Measurements from ENCODE around the gene PRKG1. TPM values are rescaled to one million over a fixed set of nuclear protein-coding genes. Genes with fewer than 3 reads are reported as not detected.

The PRKG1 gene
- total and polyA plus RNA-seq, 7 donors, result 4.5 to 49.0 (median 31.7) TPM

DNA sequence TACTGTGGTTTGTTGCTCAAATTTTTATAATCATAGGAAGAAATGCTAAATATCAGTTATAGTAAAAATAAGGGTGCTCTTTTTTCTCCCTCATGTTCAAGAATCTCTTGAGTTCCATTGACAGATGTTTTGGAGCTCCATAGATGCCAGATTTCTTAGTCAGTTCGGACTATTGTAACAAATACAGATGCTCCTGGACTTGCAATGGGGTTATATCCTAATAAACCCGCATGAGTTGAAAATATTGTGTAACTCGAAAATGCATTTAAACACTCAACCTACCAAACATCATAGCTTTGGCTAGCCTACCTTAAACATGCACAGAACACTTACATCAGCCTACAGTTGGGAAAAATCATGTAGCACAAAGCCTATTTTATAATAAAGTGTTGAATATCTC, 725.8 kb downstream of the PRKG1 start:
- no peaks in the 10 kb centered on the region for H3K9me3 ChIP-seq
- ATAC-seq, result no peak
- H3K27ac ChIP-seq, result no peak overlapping the region
- intact Hi-C loops (cut with DNase I), result no loop called here
- no peak overlapping the region for H3K4me3 ChIP-seq
- no peaks in the 10 kb centered on the region for H3K36me3 ChIP-seq (ENCODE audit: insufficient read depth in 1 of 2, low read depth in 1 of 2)
- H3K4me1 ChIP-seq, result peaks cover 12% of the 10 kb centered on the region
- TF ChIP-seq, protein P1, sequence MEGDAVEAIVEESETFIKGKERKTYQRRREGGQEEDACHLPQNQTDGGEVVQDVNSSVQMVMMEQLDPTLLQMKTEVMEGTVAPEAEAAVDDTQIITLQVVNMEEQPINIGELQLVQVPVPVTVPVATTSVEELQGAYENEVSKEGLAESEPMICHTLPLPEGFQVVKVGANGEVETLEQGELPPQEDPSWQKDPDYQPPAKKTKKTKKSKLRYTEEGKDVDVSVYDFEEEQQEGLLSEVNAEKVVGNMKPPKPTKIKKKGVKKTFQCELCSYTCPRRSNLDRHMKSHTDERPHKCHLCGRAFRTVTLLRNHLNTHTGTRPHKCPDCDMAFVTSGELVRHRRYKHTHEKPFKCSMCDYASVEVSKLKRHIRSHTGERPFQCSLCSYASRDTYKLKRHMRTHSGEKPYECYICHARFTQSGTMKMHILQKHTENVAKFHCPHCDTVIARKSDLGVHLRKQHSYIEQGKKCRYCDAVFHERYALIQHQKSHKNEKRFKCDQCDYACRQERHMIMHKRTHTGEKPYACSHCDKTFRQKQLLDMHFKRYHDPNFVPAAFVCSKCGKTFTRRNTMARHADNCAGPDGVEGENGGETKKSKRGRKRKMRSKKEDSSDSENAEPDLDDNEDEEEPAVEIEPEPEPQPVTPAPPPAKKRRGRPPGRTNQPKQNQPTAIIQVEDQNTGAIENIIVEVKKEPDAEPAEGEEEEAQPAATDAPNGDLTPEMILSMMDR (IDR thresholded peaks at IDR 0.05), result no peak
- 69 to 79% (median 75%) methylated on average over 3 of the region's 3 CpGs for WGBS, 3 donors
- no peak for DNase-seq
- no peaks in the 10 kb centered on the region for H3K27me3 ChIP-seq (ENCODE audit: insufficient read depth in 3 of 3, low read length in 2 of 3)

DNA sequence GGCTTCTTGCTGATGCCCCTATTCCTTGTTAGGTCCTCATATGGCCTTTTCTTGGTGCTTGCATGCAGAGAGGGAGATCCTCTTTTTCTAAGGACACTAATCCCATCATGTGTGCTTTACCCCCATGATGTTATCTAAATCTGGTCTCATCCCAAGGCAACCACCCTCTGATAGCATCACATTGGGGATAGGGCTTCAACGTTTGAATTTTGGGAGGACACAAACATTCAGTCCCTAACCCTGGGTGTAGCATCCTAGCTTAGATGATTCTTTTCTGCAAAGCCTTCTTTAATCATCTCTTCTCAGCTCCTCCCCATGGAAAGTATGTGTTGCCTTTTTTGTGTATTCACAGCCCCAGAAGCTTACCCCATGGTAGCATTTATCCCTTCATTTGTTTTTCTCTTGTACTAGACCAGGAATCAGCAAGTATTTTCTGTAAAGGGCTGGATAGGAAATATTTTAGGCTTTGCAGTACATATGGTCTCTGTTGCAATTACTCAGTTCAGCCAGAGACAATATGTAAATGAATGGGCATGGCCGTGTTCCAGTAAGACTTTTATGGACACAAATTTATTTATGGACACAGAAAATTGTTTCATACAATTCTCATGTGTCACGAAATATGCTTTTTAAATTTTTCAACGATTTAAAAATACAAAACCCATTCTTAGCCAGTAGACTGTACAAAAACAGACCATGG, 726.6 kb downstream of the PRKG1 start:
- Histone ChIP-seq H3K36me3 (ENCODE audit: insufficient read depth in 1 of 2, low read depth in 1 of 2) (no peaks in the 10 kb centered on the region), H3K27ac (no peak overlapping the region)
- TF ChIP-seq, protein P1 (IDR thresholded peaks at IDR 0.05), result no peak

DNA sequence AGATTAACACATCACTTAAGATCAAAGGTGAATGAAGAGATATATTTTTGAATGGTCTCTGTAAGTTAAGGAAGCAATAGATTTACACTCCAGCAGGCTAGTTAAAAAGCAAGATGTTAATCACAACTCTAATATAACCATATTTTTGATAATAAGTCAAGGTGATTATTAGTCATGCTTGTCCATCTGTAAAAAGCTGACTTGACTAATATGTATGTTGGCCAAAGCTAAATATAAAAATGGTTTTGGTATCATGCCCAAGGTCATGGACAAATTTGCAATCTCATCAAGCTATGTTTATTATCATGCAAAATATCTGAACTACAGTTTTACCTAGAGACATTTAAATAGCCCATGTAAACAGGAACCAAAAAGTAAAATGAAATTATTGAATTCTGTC, 727.7 kb downstream of the PRKG1 start:
- no peaks in the 10 kb centered on the region for H3K36me3 ChIP-seq (ENCODE audit: insufficient read depth in 1 of 2, low read depth in 1 of 2)
- H3K9me3 ChIP-seq, result no peaks in the 10 kb centered on the region
- TF ChIP-seq, protein P1 (IDR thresholded peaks at IDR 0.05), result no peak
- no peaks in the 10 kb centered on the region for H3K27me3 ChIP-seq (ENCODE audit: insufficient read depth in 3 of 3, low read length in 2 of 3)
- H3K4me1 ChIP-seq, result peaks cover 12% of the 10 kb centered on the region
- no peak for ATAC-seq
- H3K4me3 ChIP-seq, result no peak overlapping the region
- no peak for DNase-seq
- intact Hi-C loops (cut with DNase I), result no loop called here
- H3K27ac ChIP-seq, result no peak overlapping the region

More for the DNA sequence above, 726.6 kb downstream of the PRKG1 start:
- Histone ChIP-seq H3K4me1 (peaks cover 12% of the 10 kb centered on the region), H3K27me3 (ENCODE audit: insufficient read depth in 3 of 3, low read length in 2 of 3) (no peaks in the 10 kb centered on the region), H3K9me3 (no peaks in the 10 kb centered on the region), H3K4me3 (no peak overlapping the region)
- ATAC-seq, result no peak
- DNase-seq, result no peak
- WGBS, 3 donors, result 70 to 84% (median 75%) methylated on average over 4 of the region's 4 CpGs
- intact Hi-C loops (cut with DNase I), result no loop called here

DNA sequence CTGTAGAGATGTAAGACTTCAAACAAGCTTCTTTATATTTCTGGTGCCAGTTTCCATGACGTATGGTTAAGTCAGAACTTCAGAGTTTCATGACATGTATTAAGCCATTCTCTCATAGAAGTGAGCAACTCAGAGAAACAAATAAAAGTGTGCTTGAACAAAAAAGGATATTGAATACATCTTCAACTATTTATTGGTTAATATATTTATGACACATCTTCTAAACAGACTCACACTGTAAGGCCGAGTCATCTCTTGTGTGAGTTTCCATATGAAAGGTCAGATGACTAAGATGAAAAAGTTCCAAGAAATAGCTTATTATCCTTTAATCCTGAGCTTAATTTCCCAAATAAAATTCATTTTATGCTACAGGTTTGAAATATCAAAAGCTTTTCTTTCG, 730.6 kb downstream of the PRKG1 start:
- DNase-seq (no peak), ATAC-seq (no peak)
- H3K9me3 ChIP-seq, result no peaks in the 10 kb centered on the region
- no peak overlapping the region for H3K27ac ChIP-seq
- H3K36me3 ChIP-seq (ENCODE audit: insufficient read depth in 1 of 2, low read depth in 1 of 2), result no peaks in the 10 kb centered on the region
- TF ChIP-seq, protein P1 (IDR thresholded peaks at IDR 0.05), result no peak
- H3K4me3 ChIP-seq, result no peak overlapping the region
- 75 to 83% (median 83%) methylated on average over 3 of the region's 3 CpGs for WGBS, 3 donors
- no peaks in the 10 kb centered on the region for H3K27me3 ChIP-seq (ENCODE audit: insufficient read depth in 3 of 3, low read length in 2 of 3)
- peaks cover 12% of the 10 kb centered on the region for H3K4me1 ChIP-seq
- intact Hi-C loops (cut with DNase I), result no loop called here
